ENCODE results near the gene CSKMT.
"Not testable (repeated sequence)": the region's sequence is repeated elsewhere in the genome, so short reads cannot be mapped to it uniquely, and the experiment has no call there.

The CSKMT gene

DNA sequence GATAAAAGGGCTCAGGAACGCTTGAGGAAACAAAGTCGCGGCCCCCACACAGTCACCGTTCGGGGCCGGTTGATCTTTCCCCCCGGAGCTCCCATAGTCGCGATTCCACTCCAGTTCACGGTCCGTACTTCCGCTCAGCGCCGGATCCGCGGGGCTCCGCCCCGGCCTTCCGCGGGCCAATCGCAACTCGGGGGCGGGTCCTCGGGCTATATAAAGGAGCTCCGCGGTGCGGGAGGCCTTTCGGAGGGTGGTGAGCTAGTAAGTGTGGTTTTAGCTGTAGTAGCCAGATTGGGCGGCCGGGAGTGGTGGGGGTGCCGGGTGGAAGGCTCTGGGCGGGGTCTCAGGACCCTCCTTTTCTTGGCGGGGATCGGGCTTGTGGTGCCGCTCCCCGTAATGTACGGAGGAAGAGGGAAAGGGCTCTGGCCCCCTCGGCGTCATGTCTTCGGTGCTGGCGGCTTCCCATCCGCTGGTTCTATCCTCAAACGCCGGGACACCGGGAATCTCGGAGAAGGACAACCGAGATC, at the start of gene CSKMT, which contains the start of gene C11orf98:
Gene CSKMT (plus strand): TSS at position 238 of the 524 bp plus-strand sequence. CDS start 568 bp downstream, outside the sequence.
Gene C11orf98 (minus strand): TSS at position 136 of the 524 bp plus-strand sequence. CDS start 41 bp downstream, at position 95.
- peak; percentile 93 for DNase-seq (ENCODE audit: low spot score)

DNA sequence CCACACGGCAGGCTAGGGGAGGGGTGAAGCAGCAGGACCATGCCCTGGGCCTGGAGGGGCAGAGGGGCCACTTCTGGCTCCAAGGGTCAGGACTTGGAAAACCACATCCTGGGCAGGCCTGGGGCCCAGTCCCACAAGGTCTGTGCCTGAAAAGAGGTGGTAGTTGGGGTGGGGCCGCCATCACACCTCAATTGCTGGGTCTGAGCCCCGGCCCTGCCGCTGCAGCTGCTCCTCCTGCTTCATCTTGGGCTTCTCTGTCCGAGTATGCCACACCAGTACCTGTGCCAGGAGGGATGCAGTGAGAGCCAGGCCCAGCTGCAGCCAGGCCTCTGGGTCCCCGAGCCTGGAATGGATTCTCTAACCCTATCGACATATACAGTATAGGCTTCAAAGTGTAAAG, 49.6 kb upstream of the CSKMT start:
- DNase-seq (ENCODE audit: low spot score), result no peak

GRCh38 chr11:62616957-62617356, 48.2 kb upstream of the CSKMT start:
- DNase-seq (ENCODE audit: low spot score), result not testable (repeated sequence)

- DNase-seq (ENCODE audit: low spot score), result no peak
Measured at GRCh38 chr11:62621027-62621566, 44.0 kb upstream of the CSKMT start.

- peak; percentile 98 for DNase-seq (ENCODE audit: low spot score)
Measured at GRCh38 chr11:62621567-62622470, 43.3 kb upstream of the CSKMT start, which contains the start of gene B3GAT3. Gene B3GAT3, minus strand, starts transcription at chr11:62621986. Its CDS starts 39 bp downstream, at chr11:62621947.

- DNase-seq (ENCODE audit: low spot score), result no peak
Measured at GRCh38 chr11:62622476-62623089, 42.5 kb upstream of the CSKMT start.

GRCh38 chr11:62627713-62628112, 37.4 kb upstream of the CSKMT start:
- no peak for DNase-seq (ENCODE audit: low spot score)

DNA sequence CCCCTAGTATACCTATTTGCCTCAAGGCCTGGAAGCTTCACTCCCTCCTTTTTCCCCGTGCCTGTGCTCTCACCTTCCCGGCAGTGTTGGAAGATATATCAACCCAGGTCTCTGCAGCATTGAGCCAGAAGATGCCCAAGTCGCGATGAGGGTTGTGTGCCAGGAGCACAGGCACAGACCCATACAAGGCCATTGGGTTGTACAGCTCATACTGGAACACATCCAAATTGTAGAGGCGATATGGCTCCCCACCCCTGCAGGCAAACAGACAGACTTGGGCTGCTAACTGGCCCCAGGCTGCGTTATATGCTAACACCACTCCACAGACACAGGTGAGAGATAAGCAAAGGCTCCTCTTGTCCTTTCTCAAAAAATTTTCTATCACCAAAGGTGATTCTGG, 32.6 kb upstream of the CSKMT start:
- DNase-seq (ENCODE audit: low spot score), result no peak

- no peak for DNase-seq (ENCODE audit: low spot score)
Measured at GRCh38 chr11:62644220-62644619, 20.9 kb upstream of the CSKMT start.

GRCh38 chr11:62645671-62645945, 19.5 kb upstream of the CSKMT start:
- no peak for DNase-seq (ENCODE audit: low spot score)

DNA sequence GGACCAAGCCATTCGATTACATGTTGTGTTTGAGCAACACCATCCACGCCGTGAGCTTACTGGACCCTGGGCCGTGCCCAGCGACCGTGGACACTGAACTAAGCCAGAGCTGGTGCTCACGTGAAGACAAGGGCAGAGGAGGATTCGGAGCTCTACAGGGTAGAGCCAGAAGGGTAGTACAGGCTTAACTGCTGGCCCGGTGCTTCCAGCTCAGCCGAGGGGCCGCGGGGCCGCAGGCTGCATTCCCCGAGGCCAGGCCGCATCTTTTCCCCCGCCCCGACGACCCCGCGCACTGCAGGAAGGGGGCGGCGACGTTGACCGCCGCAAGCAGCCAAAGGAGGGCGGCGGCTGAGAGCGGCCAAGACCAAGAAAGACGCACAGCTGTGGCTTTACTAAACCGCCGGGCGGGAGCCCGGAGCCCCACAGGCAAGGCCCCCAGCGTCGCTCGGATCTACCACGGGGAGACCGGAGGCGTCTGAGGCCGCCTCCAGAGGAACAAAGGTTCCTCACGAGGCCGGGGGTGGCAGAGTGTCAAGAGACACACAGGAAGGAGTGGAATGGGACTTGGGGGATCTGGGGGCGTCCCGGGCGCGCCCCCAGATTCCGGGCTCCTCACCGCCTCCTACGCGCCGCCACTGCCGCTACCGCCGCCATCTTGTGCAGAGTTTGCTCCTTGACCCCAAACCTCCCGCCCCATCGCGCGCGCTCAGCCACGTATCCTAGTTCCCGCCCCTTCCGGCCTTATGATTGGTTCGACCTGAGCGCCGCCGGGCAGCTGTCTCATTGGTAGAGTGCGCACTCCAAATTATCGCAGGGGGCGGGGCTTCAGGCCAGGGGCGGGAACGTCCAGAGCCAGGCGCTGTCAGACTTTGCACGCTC, 18.9 kb upstream of the CSKMT start, which contains the start of gene GANAB:
Gene GANAB (minus strand): TSS at position 668 of the 879 bp plus-strand sequence. CDS start 14 bp downstream, at position 654.
- DNase-seq (ENCODE audit: low spot score), result peak; percentile 98

DNA sequence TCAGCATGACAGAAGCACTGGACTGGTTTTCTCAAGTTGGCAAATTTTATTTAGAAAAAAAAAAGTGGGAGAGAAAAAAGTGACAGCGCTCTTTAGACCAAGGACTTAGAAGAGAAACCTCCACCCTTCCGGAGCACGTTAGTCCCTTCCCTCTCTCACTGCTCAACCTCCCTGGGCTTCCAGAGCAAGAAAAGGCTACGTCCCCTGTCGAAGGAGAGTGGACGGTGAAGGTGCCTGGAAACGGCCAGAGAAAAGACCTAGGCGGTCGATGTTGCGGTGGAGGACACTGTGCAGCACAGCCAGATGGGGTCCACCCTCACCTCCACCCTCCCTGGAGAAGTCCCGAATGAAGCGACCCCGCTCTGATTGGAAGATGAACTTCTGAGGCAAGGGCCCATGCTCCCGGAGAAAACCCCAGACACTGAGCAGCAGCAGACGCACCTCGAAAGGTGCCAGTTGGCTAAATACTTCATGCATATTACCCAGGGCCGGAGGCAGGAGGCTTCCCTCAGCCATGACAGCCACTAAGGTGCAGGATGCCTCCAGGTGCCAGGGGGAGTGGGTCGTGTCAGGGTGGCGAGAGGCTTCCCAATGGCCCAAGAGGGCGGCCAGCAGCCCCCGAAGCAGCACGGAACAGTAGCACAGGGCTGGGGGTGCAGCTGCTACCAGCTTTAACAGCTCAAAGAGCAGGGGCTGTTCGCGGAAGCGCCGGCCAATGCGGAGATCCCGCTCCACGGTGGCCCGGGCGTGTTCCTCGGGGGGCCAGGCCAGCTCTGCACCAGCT, 18.1 kb upstream of the CSKMT start:
- no peak for DNase-seq (ENCODE audit: low spot score)

DNA sequence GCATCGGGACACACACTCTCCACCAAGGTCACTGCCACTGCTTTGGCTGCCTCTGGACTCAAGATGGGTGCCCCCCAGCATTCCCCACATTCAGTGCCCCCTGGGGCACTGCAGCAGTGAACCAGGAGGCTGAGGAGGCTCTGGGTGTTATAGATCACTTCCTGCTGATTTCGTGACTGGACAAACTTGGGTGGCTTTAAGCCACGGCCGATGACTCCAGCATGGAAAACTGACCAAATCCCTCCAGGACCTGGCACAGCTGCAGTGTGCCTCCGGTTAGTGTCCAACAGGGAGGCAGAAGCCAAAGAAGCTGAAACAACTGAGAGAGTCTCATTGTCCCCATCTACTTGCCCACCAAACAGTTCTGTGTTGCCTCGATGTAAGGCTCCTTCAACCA, 17.5 kb upstream of the CSKMT start:
- DNase-seq (ENCODE audit: low spot score), result no peak

GRCh38 chr11:62648185-62648966, 16.7 kb upstream of the CSKMT start:
- DNase-seq (ENCODE audit: low spot score), result no peak

DNA sequence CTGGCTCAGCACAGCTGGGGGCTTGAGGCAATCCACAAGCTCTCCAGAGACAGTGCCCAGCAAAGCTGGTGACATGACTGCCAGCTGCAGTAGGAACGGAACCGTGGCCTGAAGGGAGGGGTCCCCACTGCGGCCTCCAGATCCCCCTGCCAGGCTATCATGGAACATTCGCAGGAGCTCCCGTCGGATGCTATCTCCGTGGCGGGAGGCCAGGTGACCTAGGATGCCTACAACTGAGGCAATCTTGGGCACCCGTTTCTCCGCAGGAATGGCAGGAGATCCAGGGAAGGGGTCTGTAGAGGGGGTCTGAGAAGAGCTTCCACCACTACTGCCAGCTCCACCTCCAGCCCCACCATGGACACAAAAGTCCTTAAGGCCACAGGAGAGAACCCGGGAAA, 16.1 kb upstream of the CSKMT start:
- DNase-seq (ENCODE audit: low spot score), result no peak

- DNase-seq (ENCODE audit: low spot score), result no peak
Measured at GRCh38 chr11:62649486-62649885, 15.6 kb upstream of the CSKMT start.

DNA sequence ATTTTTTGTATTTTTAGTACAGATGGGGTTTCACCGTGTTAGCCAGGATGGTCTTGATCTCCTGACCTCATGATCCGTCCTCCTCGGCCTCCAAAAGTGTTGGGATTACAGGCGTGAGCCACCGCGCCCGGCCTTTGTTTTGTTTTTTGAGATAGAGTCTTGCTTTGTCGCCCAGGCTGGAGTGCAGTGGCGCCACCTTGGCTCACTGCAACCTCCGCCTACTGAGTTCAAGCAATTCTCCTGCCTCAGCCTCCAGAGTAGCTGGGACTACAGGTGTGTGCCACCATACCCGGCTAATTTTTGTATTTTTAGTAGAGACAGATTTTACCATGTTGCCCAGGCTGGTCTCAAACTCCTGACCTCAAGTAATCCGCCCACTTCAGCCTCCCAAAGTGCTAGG, 14.8 kb upstream of the CSKMT start:
- DNase-seq (ENCODE audit: low spot score), result not testable (repeated sequence)

GRCh38 chr11:62652161-62653006, 12.7 kb upstream of the CSKMT start:
- DNase-seq (ENCODE audit: low spot score), result no peak

DNA sequence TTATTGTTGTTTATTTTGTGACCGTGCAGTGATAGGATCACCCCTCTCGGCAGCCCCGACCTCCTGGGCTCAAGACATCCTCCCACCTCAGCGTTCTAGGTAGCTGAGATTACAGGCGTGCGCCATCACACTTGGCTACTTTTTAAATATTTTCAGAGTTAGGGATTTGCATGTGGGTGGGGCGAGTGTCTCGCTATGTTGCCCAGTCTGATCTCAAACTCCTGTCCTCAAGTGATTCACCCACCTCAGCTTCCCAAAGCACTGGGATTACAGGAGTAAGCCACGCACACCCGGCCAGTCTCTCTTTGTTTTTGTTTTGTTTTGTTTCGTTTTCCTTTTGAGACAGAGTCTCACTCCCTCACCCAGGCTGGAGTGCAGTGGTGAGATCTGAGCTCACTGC, 10.8 kb upstream of the CSKMT start:
- DNase-seq (ENCODE audit: low spot score), result no peak

Data from putamen (tissue), 1 donor.